CD14-positive monocyte (primary cell): ENCODE results near the gene NTM. TPM values are rescaled to one million over a fixed set of nuclear protein-coding genes. Genes with fewer than 3 reads are reported as not detected.

Experiments
- DNase-seq, 3 donors: peaks; one replicate each; pipeline ENCODE4 v3.0.0-alpha.2; 2011 to 2022
- H2AFZ ChIP-seq: 2 replicates; pipeline ENCODE4 v1.6.0; 2012; ENCODE audit warnings: mild to moderate bottlenecking, low read depth, low read length, inconsistent platforms; ENCODE audit not compliant: insufficient read depth, poor library complexity, severe bottlenecking
- H3K27ac ChIP-seq, 2 donors: 1 replicate in 1 of 2; 2 replicates in 1 of 2; pipeline ENCODE4 v1.5.1; 2012 to 2013; ENCODE audit warnings: low read length in 2 of 2, control low read depth in 1 of 2, inconsistent platforms in 1 of 2, low read depth in 1 of 2, mild to moderate bottlenecking in 1 of 2
- H3K27me3 ChIP-seq, 2 donors: one replicate each; pipeline versions ENCODE4 v1.6.0 to v1.6.1; 2011 to 2013; ENCODE audit warnings: low read length in 2 of 2; ENCODE audit not compliant: control insufficient read depth in 2 of 2, insufficient read depth in 2 of 2
- H3K36me3 ChIP-seq, 2 donors: replicated peaks in 1 of 2; 1 replicate in 1 of 2; 2 replicates in 1 of 2; pipeline versions ENCODE4 v1.5.1 to v1.6.1; 2012 to 2013; ENCODE audit warnings: low read length in 2 of 2, control low read depth in 1 of 2, inconsistent platforms in 1 of 2, mild to moderate bottlenecking in 1 of 2; ENCODE audit not compliant: insufficient read depth in 2 of 2, control insufficient read depth in 1 of 2
- H3K4me1 ChIP-seq, 2 donors: 1 replicate in 1 of 2; 2 replicates in 1 of 2; pipeline versions ENCODE4 v1.5.1 to v1.6.1; 2012 to 2013; ENCODE audit warnings: low read length in 2 of 2, control low read depth in 1 of 2, inconsistent platforms in 1 of 2, mild to moderate bottlenecking in 1 of 2, moderate library complexity in 1 of 2; ENCODE audit not compliant: insufficient read depth in 2 of 2, control insufficient read depth in 1 of 2
- H3K4me2 ChIP-seq: replicated peaks from 2 replicates; pipeline ENCODE3; 2012; ENCODE audit warnings: low read length, moderate library complexity, mild to moderate bottlenecking; ENCODE audit not compliant: poor library complexity, severe bottlenecking; ENCODE audit errors: extremely low read depth
- H3K4me3 ChIP-seq, 3 experiments: fragments of 200-600 bp in 1 of 3; sonication (generic) in 1 of 3; replicated peaks in 1 of 3; 1 replicate in 2 of 3; 2 replicates in 1 of 3; pipeline ENCODE4 v1.5.1; 2011 to 2013; ENCODE audit warnings: low read length in 3 of 3, mild to moderate bottlenecking in 3 of 3, control low read depth in 2 of 3, low read depth in 2 of 3, inconsistent platforms in 1 of 3, moderate library complexity in 1 of 3
- H3K79me2 ChIP-seq: 2 replicates; pipeline ENCODE4 v1.6.0; 2012; ENCODE audit warnings: mild to moderate bottlenecking, control low read depth, inconsistent platforms, low read length, moderate library complexity; ENCODE audit not compliant: insufficient read depth
- H3K9ac ChIP-seq: 2 replicates; pipeline ENCODE4 v1.6.0; 2017; ENCODE audit warnings: low read length, mild to moderate bottlenecking; ENCODE audit not compliant: insufficient read depth, poor library complexity, severe bottlenecking
- H3K9me3 ChIP-seq, 2 donors: replicated peaks in 1 of 2; 1 replicate in 1 of 2; 2 replicates in 1 of 2; pipeline versions ENCODE4 v1.5.1 to v1.6.1; 2012 to 2013; ENCODE audit warnings: low read length in 2 of 2, control low read depth in 1 of 2; ENCODE audit not compliant: control insufficient read depth in 1 of 2, insufficient read depth in 1 of 2
- H4K20me1 ChIP-seq: 2 replicates; pipeline ENCODE4 v1.6.0; 2012; ENCODE audit warnings: mild to moderate bottlenecking, low read length, control low read depth, moderate library complexity; ENCODE audit not compliant: insufficient read depth
- H3K27ac Mint-ChIP-seq, 7 donors: one replicate each; pipeline ENCODE4 v1.8.0; 2020; ENCODE audit warnings: mild to moderate bottlenecking in 7 of 7, mixed read lengths in 7 of 7, moderate library complexity in 6 of 7, inconsistent platforms in 2 of 7
- H3K27me3 Mint-ChIP-seq, 3 donors: one replicate each; pipeline ENCODE4 v1.8.0; 2021 to 2022; ENCODE audit warnings: low read depth in 3 of 3, mild to moderate bottlenecking in 3 of 3, mixed read lengths in 3 of 3, moderate library complexity in 3 of 3, inconsistent platforms in 1 of 3
- H3K36me3 Mint-ChIP-seq, 2 donors: one replicate each; pipeline ENCODE4 v1.8.0; 2020; ENCODE audit warnings: mixed read lengths in 2 of 2, inconsistent platforms in 1 of 2, mild to moderate bottlenecking in 1 of 2
- H3K4me1 Mint-ChIP-seq: one replicate; pipeline ENCODE4 v1.8.0; 2020; ENCODE audit warnings: mild to moderate bottlenecking, mixed read lengths
- H3K4me3 Mint-ChIP-seq, 2 donors: one replicate each; pipeline ENCODE4 v1.8.0; 2020; ENCODE audit warnings: mild to moderate bottlenecking in 2 of 2, mixed read lengths in 2 of 2, moderate library complexity in 1 of 2
- H3K9me3 Mint-ChIP-seq, 7 donors: one replicate each; pipeline ENCODE4 v1.8.0; 2020 to 2022; ENCODE audit warnings: mixed read lengths in 7 of 7, mild to moderate bottlenecking in 6 of 7, moderate library complexity in 6 of 7, inconsistent platforms in 2 of 7
- CTCF ChIP-seq: fragments of 200-600 bp; IDR thresholded peaks from one replicate; pipeline ENCODE4 v1.8.0; 2022; ENCODE audit warnings: antibody characterized with exemption, mild to moderate bottlenecking
- WGBS: methylation state at CpG from one replicate; pipeline ENCODE4 v1.1.5; 2013; ENCODE audit warnings: missing lambda C conversion rate; ENCODE audit not compliant: insufficient coverage; 5-methylcytosine and 5-hydroxymethylcytosine counted together
- intact Hi-C, 2 donors: fragments of 100-400 bp; cut with micrococcal nuclease; formaldehyde crosslinking; loops; one replicate each; pipeline versions ENCODE4 v1.15.0 to v1.15.1; 2023
- polyA plus RNA-seq, 3 donors: library from polyadenylated mRNA; depleted of rRNA in 1 of 3; unstranded in 2 of 3; stranded (reverse) in 1 of 3; fragments of 300-500 nt in 2 of 3; fragments of >200 nt in 1 of 3; fragmentation: Illumina TruSeq in 2 of 3; gene quantifications; 1 replicate in 2 of 3; 2 replicates in 1 of 3; pipeline ENCODE4 v1.2.3, GENCODE V29; 2012 to 2021

NTM gene
- polyA plus RNA-seq, 3 donors: not detected

GRCh38 chr11:131897956-131898355 is 527.5 kb downstream of the NTM start:
- H3K4me3 Mint-ChIP-seq: no peak overlapping the region
- intact Hi-C loops: no loop called here
- H3K36me3 Mint-ChIP-seq: no peaks in the 10 kb centered on the region
- Histone ChIP-seq H3K79me2 (no peaks in the 10 kb centered on the region), H3K4me3 (no peak overlapping the region), H3K4me2 (no peak overlapping the region), H3K9me3 (no peaks in the 10 kb centered on the region), H3K27ac (no peak overlapping the region), H3K9ac (no peak overlapping the region), H2AFZ (no peak overlapping the region), H3K4me1 (no peaks in the 10 kb centered on the region), H4K20me1 (no peaks in the 10 kb centered on the region), H3K36me3 (no peaks in the 10 kb centered on the region), H3K27me3 (peaks cover 3 to 6% of the 10 kb centered on the region in 2 donors)
- no peaks in the 10 kb centered on the region for H3K9me3 Mint-ChIP-seq
- DNase-seq: no peak
- 83% methylated on average over 1 of the region's 5 CpGs for WGBS
- no peak overlapping the region for H3K27ac Mint-ChIP-seq
- peaks cover 3 to 14% (median 7%) of the 10 kb centered on the region in 3 donors for H3K27me3 Mint-ChIP-seq
- no peaks in the 10 kb centered on the region for H3K4me1 Mint-ChIP-seq
- no peak for TF ChIP-seq CTCF

GRCh38 chr11:131898949-131899348 is 528.5 kb downstream of the NTM start:
- no peak for DNase-seq
- Mint-ChIP-seq H3K4me3 (no peak overlapping the region), H3K36me3 (no peaks in the 10 kb centered on the region), H3K27me3 (peaks cover 3 to 19% (median 7%) of the 10 kb centered on the region in 3 donors), H3K27ac (no peak overlapping the region), H3K9me3 (no peaks in the 10 kb centered on the region), H3K4me1 (no peaks in the 10 kb centered on the region)
- no peak overlapping the region for H3K4me3 ChIP-seq
- H3K27me3 ChIP-seq: peaks cover 5 to 6% of the 10 kb centered on the region in 2 donors
- H3K9me3 ChIP-seq: no peaks in the 10 kb centered on the region
- intact Hi-C loops: no loop called here
- no peak for TF ChIP-seq CTCF
- H4K20me1 ChIP-seq: no peaks in the 10 kb centered on the region
- no peak overlapping the region for H3K9ac ChIP-seq
- H3K4me1 ChIP-seq: no peaks in the 10 kb centered on the region
- H3K36me3 ChIP-seq: no peaks in the 10 kb centered on the region
- no peaks in the 10 kb centered on the region for H3K79me2 ChIP-seq
- no peak overlapping the region for H2AFZ ChIP-seq
- WGBS: 93% methylated on average over 6 of the region's 7 CpGs
- H3K27ac ChIP-seq: no peak overlapping the region
- H3K4me2 ChIP-seq: no peak overlapping the region
